HepG2 (cell line): Measurements from ENCODE around the gene WDR81. TPM values are rescaled to one million over a fixed set of nuclear protein-coding genes. Genes with fewer than 3 reads are reported as not detected.

Experiments
- ATF4 ChIP-seq, 2 experiments: fragments of 450-650 bp in 1 of 2; sonication (generic) in 1 of 2; formaldehyde crosslinking; IDR thresholded peaks; 2 replicates each; pipeline versions ENCODE4 v1.5.0 to v1.8.0; 2020 to 2022; ENCODE audit warnings: mild to moderate bottlenecking in 1 of 2, missing genetic modification reagents in 1 of 2
- CBFB ChIP-seq: sonication (generic); formaldehyde crosslinking; IDR thresholded peaks from 2 replicates; pipeline ENCODE4 v1.4.0; 2020; ENCODE audit warnings: missing genetic modification reagents
- DMAP1 ChIP-seq: IDR thresholded peaks from 2 replicates; pipeline ENCODE4 v1.6.1; 2016
- FOXK1 ChIP-seq: sonication (generic); formaldehyde crosslinking; IDR thresholded peaks from 2 replicates; pipeline ENCODE4 v1.4.0; 2020; ENCODE audit warnings: low read depth, missing genetic modification reagents, borderline replicate concordance
- HINFP ChIP-seq: sonication (generic); formaldehyde crosslinking; IDR thresholded peaks from 2 replicates; pipeline ENCODE4 v1.4.0; 2020; ENCODE audit warnings: low read depth, mild to moderate bottlenecking, missing genetic modification reagents
- HOXA7 ChIP-seq: sonication (generic); formaldehyde crosslinking; IDR thresholded peaks from 2 replicates; pipeline ENCODE4 v1.8.1; 2022; ENCODE audit warnings: mild to moderate bottlenecking, missing genetic modification reagents, moderate library complexity
- KLF13 ChIP-seq: sonication (generic); formaldehyde crosslinking; IDR thresholded peaks from 2 replicates; pipeline ENCODE4 v1.4.0; 2020; ENCODE audit warnings: mild to moderate bottlenecking, missing genetic modification reagents
- MAX ChIP-seq: IDR thresholded peaks from 2 replicates; pipeline ENCODE4 v1.6.1; 2012; ENCODE audit warnings: inconsistent platforms
- MYPOP ChIP-seq: sonication (generic); formaldehyde crosslinking; IDR thresholded peaks from 2 replicates; pipeline ENCODE4 v1.8.1; 2023; ENCODE audit warnings: mild to moderate bottlenecking, moderate library complexity, missing genetic modification reagents
- NR2F2 ChIP-seq: IDR thresholded peaks from 2 replicates; pipeline ENCODE4 v1.6.1; 2012; ENCODE audit warnings: low read depth, inconsistent platforms, borderline replicate concordance
- SIN3B ChIP-seq: fragments of 150-350 bp; IDR thresholded peaks from 2 replicates; pipeline ENCODE4 v1.6.1; 2014; ENCODE audit warnings: low read length
- TCF7 ChIP-seq: sonication (generic); IDR thresholded peaks from 2 replicates; pipeline ENCODE4 v1.6.1; 2016; ENCODE audit warnings: antibody characterized with exemption, low read depth
- TSC22D2 ChIP-seq: sonication (generic); formaldehyde crosslinking; IDR thresholded peaks from 2 replicates; pipeline ENCODE4 v1.5.1; 2020; ENCODE audit warnings: missing genetic modification reagents, mild to moderate bottlenecking, borderline replicate concordance
- ZBED4 ChIP-seq: sonication (generic); formaldehyde crosslinking; IDR thresholded peaks from 2 replicates; pipeline ENCODE4 v1.4.0; 2020; ENCODE audit warnings: missing genetic modification reagents, borderline replicate concordance
- ZBTB1 ChIP-seq: sonication (generic); formaldehyde crosslinking; IDR thresholded peaks from 2 replicates; pipeline ENCODE4 v1.4.0; 2020; ENCODE audit warnings: missing genetic modification reagents, borderline replicate concordance
- ZBTB33 ChIP-seq: sonication (generic); formaldehyde crosslinking; IDR thresholded peaks from 2 replicates; pipeline ENCODE4 v1.4.0; 2020; ENCODE audit warnings: missing genetic modification reagents
- ZNF205 ChIP-seq: IDR thresholded peaks from 2 replicates; pipeline ENCODE4 v1.6.1; 2018; ENCODE audit warnings: missing biosample characterization, missing genetic modification reagents
- ZNF230 ChIP-seq: sonication (generic); formaldehyde crosslinking; IDR thresholded peaks from 2 replicates; pipeline ENCODE4 v1.4.0; 2020; ENCODE audit warnings: mild to moderate bottlenecking, missing genetic modification reagents
- ZNF543 ChIP-seq: sonication (generic); formaldehyde crosslinking; IDR thresholded peaks from 2 replicates; pipeline ENCODE4 v1.4.0; 2020; ENCODE audit warnings: mild to moderate bottlenecking, missing genetic modification reagents
- ZNF740 ChIP-seq: sonication (generic); formaldehyde crosslinking; IDR thresholded peaks from 2 replicates; pipeline ENCODE4 v1.4.0; 2020; ENCODE audit warnings: missing genetic modification reagents
- ZNF782 ChIP-seq: sonication (generic); formaldehyde crosslinking; IDR thresholded peaks from 2 replicates; pipeline ENCODE4 v1.4.0; 2020; ENCODE audit warnings: missing genetic modification reagents, mild to moderate bottlenecking, borderline replicate concordance
- polyA plus RNA-seq, 8 experiments: library from polyadenylated mRNA; depleted of rRNA in 3 of 8; stranded (reverse) in 7 of 8; unstranded in 1 of 8; fragments of >200 nt; fragmentation: Illumina TruSeq in 4 of 8; extraction: Trizol in 4 of 8; gene quantifications; 2 replicates each; pipeline versions ENCODE4 v1.2.1 to v1.2.3, GENCODE V29; 2011 to 2016; ENCODE audit warnings: low read depth in 4 of 8, missing spikeins in 1 of 8, mixed read lengths in 1 of 8; ENCODE audit not compliant: insufficient read depth in 1 of 8
- total RNA-seq, 5 experiments: library from RNA; depleted of rRNA; stranded (reverse); fragments of >200 nt; fragmentation: Illumina TruSeq; extraction: Trizol; gene quantifications; 2 replicates each; pipeline ENCODE4 v1.2.3, GENCODE V29; 2016; ENCODE audit warnings: low read depth in 1 of 5

WDR81 gene
- total and polyA plus RNA-seq, 2 of the 13 experiments (the other 11 are each of a cell fraction or from before 2014, with no cell fraction given), result 9.1 to 16.7 TPM

GRCh38 chr17:1714427-1714979 lies 10.0 kb upstream of the WDR81 start (continued):
- no peak for TF ChIP-seq HINFP
- no peak; the same call in 1 of the 2 replicates for TF ChIP-seq ZBTB33
- no peak for TF ChIP-seq HOXA7 (CRISPR knock-in tag)
- TF ChIP-seq CBFB (CRISPR knock-in tag), result peak; percentile 56; the same call in 1 of the 2 replicates
- TF ChIP-seq ATF4 (CRISPR knock-in tag; IDR thresholded peaks at IDR 0.05), result no peak
- no peak for TF ChIP-seq ZNF543 (CRISPR knock-in tag)
- TF ChIP-seq DMAP1 (CRISPR knock-in tag), result peak; percentile 84
- TF ChIP-seq MYPOP (CRISPR knock-in tag), result no peak
- TF ChIP-seq ZNF230 (CRISPR knock-in tag), result no peak
- TF ChIP-seq ZNF205 (CRISPR knock-in tag), result peak; percentile 6; the same call in 1 of the 2 replicates
- no peak for TF ChIP-seq ZNF740 (CRISPR knock-in tag)
- no peak for TF ChIP-seq KLF13 (CRISPR knock-in tag)
- no peak for TF ChIP-seq TSC22D2 (CRISPR knock-in tag)
- no peak for TF ChIP-seq SIN3B
- TF ChIP-seq ZBED4, result no peak
- TF ChIP-seq ZNF782 (CRISPR knock-in tag), result no peak
- peak; percentile 64; the same call in 1 of the 2 replicates for TF ChIP-seq NR2F2
- TF ChIP-seq ZBTB1 (CRISPR knock-in tag), result no peak
- TF ChIP-seq FOXK1 (CRISPR knock-in tag), result peak; percentile 77; the same call in 1 of the 2 replicates
- no peak for TF ChIP-seq TCF7
- TF ChIP-seq MAX, result peak; percentile 84
